ENCODE data around the gene IGHMBP2.

IGHMBP2 gene

GRCh38 chr11:68889948-68890446 lies 13.7 kb upstream of the IGHMBP2 start:
- in situ Hi-C loops (cut with MboI; ENCODE audit: low sequenced_read_pairs): no loop called here

- in situ Hi-C loops (cut with MboI; ENCODE audit: low sequenced_read_pairs): no loop called here
Observed at GRCh38 chr11:68890490-68891231, 13.0 kb upstream of the IGHMBP2 start.

DNA sequence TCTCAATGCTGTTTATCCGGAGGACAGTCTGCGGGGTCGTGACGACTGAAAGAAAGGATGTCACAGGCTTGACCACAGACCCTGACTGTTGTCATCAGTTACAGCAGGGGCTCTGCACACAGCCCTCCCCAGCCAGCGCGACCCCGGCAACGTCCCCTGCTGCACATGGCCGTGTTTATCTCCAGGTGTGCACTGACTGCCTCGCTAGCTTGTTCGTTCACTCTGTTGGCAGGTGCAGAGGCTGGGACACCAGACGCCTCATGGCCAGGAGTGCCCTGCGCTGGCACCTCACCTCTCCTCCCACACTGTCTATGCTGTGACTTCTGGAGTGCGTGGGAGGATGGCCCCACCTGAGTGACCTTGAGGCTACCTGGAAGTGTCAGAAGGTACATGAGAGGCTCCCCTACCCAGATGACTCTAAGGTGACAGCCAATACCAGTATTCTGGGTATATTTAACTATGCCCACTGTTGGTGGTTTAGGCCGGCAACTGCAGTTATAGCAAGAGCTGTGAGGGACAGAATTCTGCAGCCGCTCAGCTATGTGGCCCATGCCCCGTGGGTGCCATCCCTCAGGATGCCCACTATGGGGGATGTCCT lies 12.2 kb upstream of the IGHMBP2 start:
- in situ Hi-C loops (cut with MboI; ENCODE audit: low sequenced_read_pairs): no loop called here

GRCh38 chr11:68892576-68892975 lies 11.1 kb upstream of the IGHMBP2 start:
- in situ Hi-C loops (cut with MboI; ENCODE audit: low sequenced_read_pairs): no loop called here

DNA sequence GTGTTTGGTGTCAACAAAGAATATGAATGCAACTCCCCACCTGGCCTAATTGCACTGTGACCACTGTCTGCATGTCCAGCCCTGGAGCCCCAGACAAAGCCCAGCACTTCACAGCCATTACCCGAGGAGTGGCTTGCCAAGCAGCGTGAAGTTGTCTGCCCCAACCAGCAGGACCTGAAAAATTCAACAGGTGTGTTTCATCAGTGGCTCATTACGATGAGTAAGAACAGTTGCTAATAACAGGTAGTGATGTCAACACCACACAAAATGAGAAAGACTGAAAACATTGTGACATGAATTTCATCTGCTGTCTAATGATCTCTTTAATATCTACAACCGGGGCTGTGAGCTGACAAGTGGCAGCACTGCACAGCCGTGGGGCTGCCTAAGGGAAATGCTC lies 10.4 kb upstream of the IGHMBP2 start:
- in situ Hi-C loops (cut with MboI; ENCODE audit: low sequenced_read_pairs): no loop called here

DNA sequence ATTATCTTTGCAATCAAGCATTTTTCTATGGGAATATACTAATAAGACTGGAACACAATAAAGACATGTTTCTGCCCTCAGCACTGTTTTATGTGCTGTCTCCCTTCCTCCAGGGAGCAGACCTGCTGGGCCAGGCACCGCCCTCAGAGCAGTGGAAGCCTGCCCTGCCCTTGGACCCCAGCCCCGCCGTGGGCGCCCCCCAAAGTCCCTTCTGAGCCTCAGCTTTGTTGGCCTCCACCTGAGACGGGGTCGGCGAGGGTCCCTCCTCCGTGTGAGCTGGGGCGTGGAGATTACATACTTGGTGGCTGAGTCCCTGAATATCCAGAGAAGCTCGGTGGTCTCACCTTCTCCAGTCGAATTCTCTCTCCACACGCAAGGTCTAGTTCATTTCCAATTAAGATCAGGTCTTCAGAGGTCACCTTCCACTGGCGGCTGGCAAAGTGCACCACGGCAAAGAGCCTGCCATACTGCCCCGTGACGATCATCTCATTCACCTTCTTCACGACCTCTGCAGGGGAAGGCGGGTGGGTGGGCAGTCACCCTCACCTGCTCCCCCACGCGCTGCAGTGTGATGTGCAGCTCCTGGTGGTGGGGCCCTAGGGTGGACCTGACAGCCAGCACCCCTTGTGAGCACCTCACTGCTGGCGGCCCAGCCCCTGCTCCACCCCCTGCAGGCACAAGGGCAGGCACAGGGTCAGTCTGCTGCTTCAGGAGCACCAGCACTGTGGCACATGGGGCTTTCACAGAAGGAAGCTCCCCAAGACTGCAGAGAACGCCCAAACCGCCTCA lies 7.3 kb upstream of the IGHMBP2 start:
- in situ Hi-C loops (cut with MboI; ENCODE audit: low sequenced_read_pairs): no loop called here

DNA sequence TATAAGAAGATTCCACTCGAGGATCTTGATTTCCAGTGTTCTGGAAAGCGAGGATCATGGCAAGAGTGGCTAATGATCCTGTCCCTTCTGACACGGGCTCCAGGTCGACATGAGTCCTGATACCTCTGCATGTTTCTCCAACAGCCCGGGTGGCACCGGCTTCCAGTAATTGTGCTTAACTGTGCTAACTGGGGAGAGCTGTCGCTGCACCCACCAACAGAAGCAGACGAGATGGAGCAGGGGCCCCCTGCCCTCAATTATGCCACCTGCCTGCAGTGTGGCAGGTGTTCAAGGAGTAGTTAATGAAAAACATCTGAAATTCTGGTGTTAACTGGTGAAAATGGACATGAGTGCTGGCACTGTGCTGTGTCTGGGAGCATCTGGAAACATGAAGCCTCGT lies 6.2 kb upstream of the IGHMBP2 start:
- in situ Hi-C loops (cut with MboI; ENCODE audit: low sequenced_read_pairs): no loop called here

- in situ Hi-C loops (cut with MboI; ENCODE audit: low sequenced_read_pairs): no loop called here
Observed at GRCh38 chr11:68900835-68901381, 2.8 kb upstream of the IGHMBP2 start.

DNA sequence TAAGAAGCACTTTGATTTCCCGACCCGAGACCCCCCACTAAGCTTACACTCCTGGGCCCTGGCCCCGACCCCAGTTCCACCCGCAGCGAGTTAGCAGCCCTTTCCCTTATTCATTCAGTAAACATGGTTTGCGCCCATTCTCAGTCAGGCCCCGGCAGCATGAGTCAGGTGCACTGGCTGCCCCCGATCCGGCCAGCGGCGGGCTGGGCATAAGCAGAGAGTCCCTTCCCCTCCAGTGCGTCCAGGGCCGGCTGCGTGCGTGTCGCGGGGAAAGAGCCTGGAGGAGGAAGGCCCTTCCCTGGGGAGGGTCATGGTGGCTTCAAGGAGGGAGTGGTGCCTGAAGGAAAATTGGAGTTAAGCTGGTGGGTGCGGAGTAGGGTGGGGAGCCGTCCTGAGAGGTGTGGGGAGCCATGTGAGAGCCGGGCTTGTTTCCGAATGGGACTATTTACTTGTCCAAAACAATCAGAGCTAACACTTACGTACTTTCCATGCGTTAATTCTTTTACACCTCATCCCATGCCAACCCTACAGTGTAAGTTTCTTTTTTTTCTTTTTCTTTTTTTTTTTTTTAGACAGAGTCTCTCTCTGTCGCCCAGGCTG lies 657 bp downstream of the IGHMBP2 start:
- in situ Hi-C loops (cut with MboI; ENCODE audit: low sequenced_read_pairs): no loop called here

GRCh38 chr11:68905421-68906360 lies 2.0 kb downstream of the IGHMBP2 start:
- in situ Hi-C loops (cut with MboI; ENCODE audit: low sequenced_read_pairs): no loop called here

DNA sequence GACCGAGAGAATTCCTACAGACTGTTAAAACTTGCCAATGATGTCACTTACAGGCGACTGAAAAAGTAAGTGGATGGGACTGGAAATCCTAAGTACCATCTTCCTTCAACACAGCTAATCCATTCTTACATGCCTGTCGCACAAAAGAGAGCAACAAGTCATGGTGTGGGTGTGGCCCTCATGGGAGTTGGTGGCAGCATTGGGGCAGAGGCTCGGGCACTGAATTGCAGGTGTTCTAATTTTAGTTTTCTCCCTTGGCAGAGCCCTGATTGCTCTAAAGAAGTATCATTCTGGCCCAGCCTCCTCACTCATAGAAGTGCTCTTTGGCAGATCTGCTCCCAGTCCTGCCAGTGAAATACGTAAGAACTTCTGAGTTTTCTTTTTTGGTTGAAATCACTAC lies 4.6 kb downstream of the IGHMBP2 start:
- in situ Hi-C loops (cut with MboI; ENCODE audit: low sequenced_read_pairs): no loop called here

- in situ Hi-C loops (cut with MboI; ENCODE audit: low sequenced_read_pairs): no loop called here
Observed at GRCh38 chr11:68910965-68911364, 7.3 kb downstream of the IGHMBP2 start.

GRCh38 chr11:68911731-68912130 lies 8.0 kb downstream of the IGHMBP2 start:
- in situ Hi-C loops (cut with MboI; ENCODE audit: low sequenced_read_pairs): no loop called here

GRCh38 chr11:68912254-68912653 lies 8.6 kb downstream of the IGHMBP2 start:
- in situ Hi-C loops (cut with MboI; ENCODE audit: low sequenced_read_pairs): no loop called here

DNA sequence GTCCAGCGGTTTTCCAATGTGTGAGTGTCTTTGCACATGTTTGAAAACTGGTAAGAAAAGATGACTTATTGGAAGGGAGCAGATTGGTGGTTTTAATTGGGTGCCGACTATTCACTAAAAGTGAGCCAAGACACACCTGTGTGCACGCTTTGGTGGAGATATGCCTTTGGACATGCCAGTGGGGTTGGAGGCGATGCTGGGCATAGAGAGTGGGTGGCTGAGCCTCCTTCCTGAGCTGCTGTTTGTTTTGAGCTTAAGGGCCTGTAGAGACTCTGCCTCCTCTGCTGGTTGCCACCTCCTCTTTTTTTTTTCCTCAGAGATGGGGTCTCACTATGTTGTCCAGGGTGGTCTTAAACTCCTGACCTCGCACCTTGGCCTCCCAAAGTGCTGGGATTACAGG lies 9.5 kb downstream of the IGHMBP2 start:
- in situ Hi-C loops (cut with MboI; ENCODE audit: low sequenced_read_pairs): no loop called here

- in situ Hi-C loops (cut with MboI; ENCODE audit: low sequenced_read_pairs): no loop called here
Observed at GRCh38 chr11:68914761-68915160, 11.1 kb downstream of the IGHMBP2 start.

DNA sequence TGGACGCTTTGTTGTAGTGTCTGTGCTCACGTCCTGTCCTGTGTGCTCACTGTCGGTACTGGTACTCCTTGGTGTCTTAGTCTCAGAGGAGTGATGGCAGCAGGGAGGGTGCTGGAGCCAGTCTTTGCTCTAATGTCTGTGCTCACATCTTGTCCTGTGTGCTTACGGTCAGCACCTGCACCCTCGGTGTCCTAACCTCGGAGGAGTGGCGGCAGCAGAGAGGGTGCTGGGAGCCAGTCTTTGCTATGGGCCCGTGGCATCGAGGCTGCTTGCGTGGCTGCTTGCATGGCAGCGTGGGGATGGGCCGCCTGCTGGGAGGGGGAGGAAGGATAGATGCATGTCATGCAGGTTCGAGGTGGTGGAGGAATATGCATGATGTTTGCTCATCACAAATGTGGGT lies 12.7 kb downstream of the IGHMBP2 start:
- in situ Hi-C loops (cut with MboI; ENCODE audit: low sequenced_read_pairs): no loop called here

DNA sequence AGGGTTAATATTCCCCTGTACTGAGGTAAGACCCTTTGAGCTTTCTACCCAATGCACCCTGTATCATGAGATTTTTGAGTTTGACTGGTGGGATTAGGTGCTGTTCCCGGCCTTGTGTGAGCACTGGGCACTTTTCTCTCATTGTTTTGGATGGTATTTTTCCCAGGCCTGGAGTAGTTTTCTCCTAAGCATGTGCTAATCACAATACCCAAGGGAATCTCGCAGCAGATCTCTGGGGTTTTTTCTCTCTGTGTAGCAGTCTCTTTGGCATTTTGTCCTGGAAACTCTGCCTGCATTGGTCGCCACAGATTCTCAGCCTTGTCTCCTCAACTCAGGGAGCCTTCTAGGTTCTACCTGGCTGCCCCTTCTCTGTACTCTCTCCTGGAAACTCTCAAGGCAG lies 19.9 kb downstream of the IGHMBP2 start:
- in situ Hi-C loops (cut with MboI; ENCODE audit: low sequenced_read_pairs): no loop called here

DNA sequence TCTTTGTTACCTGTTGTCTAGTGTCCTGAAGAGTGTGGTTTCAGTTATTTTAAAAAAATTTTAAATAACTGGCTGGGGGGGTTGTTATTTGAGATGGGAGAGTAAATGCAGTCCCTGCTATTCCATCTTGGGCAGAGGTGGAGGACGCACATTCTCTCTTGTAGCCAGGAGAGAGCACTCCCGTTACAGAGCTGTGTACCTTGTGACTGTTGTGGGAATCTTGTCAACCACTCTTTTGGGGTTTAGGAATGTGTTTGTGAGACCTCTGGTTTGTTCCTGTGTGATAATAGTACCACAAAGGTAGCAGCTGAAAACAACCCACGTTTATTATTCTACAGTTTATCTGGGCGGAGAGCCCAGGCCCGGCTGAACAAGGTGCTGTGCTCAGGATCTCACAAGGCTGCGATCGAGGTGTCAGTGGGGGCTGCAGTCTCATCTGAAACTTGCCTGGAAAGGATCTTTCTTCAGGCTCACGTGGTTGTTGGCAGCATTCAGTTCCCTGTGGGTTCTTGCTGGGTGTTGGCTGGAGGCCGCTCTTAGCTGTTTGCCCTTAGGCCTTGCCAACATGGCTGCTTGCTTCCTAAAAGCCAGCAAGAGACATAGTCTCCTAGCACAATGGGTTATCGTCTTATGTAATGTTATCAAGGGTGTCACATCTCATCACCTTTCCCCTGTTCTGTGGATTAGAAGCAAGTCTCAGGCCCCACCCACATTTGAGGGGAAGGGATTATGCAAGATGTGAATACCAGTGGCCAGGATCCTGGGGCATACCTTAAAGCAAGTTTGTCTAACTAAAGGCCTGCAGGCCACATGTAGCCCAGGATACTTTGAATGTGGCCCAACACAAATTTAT lies 20.6 kb downstream of the IGHMBP2 start:
- in situ Hi-C loops (cut with MboI; ENCODE audit: low sequenced_read_pairs): no loop called here

Data from HL-60/S4 treated with retinoic acid at 250 ng/mL for 4 days and 3 days (cell line).